Measurements from ENCODE around the gene LRP11. TPM values are rescaled to one million over a fixed set of nuclear protein-coding genes. Genes with fewer than 3 reads are reported as not detected.
"Not testable (repeated sequence)": the region's sequence is repeated elsewhere in the genome, so short reads cannot be mapped to it uniquely, and the experiment has no call there.

LRP11 gene
- total and polyA plus RNA-seq, 9 of the 15 experiments (the other 6 are each of a cell fraction or from before 2014, with no cell fraction given): 0.51 to 3.5 (median 2.4) TPM

DNA sequence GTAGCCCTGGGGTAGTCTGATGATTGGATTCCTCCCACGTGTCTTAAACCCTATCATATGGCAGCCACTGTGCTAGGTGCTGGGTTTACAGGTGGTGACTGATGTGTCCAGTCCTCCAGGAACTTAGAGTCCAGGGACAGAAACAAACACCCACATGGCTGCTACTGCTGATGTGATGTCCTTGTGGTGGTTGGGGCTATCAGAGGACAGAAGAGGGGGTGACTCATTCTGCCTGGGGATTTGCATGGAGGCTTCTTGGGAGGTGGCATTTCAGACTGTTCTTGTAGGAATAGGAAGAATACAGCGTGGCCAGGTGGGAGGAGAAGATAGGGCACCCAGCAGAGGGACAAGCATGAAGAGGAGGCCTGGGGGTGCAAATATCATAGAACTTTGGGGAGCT lies 48.9 kb upstream of the LRP11 start (continued):
- TF ChIP-seq, protein P1, sequence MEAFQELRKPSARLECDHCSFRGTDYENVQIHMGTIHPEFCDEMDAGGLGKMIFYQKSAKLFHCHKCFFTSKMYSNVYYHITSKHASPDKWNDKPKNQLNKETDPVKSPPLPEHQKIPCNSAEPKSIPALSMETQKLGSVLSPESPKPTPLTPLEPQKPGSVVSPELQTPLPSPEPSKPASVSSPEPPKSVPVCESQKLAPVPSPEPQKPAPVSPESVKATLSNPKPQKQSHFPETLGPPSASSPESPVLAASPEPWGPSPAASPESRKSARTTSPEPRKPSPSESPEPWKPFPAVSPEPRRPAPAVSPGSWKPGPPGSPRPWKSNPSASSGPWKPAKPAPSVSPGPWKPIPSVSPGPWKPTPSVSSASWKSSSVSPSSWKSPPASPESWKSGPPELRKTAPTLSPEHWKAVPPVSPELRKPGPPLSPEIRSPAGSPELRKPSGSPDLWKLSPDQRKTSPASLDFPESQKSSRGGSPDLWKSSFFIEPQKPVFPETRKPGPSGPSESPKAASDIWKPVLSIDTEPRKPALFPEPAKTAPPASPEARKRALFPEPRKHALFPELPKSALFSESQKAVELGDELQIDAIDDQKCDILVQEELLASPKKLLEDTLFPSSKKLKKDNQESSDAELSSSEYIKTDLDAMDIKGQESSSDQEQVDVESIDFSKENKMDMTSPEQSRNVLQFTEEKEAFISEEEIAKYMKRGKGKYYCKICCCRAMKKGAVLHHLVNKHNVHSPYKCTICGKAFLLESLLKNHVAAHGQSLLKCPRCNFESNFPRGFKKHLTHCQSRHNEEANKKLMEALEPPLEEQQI (IDR thresholded peaks at IDR 0.05): no peak
- no peak for TF ChIP-seq LEF1 (IDR thresholded peaks at IDR 0.05)
- peak; percentile 59; the same call in 1 of the 2 replicates for TF ChIP-seq JUND (IDR thresholded peaks at IDR 0.05; ENCODE audit: borderline replicate concordance, low read depth, low read length)
- peak; percentile 20; the same call in 1 of the 3 replicates for TF ChIP-seq JUND (tag; IDR thresholded peaks at IDR 0.05; ENCODE audit: borderline replicate concordance, low read depth, low read length)
- no peak for TF ChIP-seq DMBX1 (CRISPR knock-in tag; IDR thresholded peaks at IDR 0.05; ENCODE audit: borderline replicate concordance)
- TF ChIP-seq ZNF224 (CRISPR knock-in tag; IDR thresholded peaks at IDR 0.05): no peak
- no peak for TF ChIP-seq HLTF (IDR thresholded peaks at IDR 0.05)
- peak; percentile 60 for TF ChIP-seq TCF3 (CRISPR knock-in tag; IDR thresholded peaks at IDR 0.05)
- TF ChIP-seq, protein P2, sequence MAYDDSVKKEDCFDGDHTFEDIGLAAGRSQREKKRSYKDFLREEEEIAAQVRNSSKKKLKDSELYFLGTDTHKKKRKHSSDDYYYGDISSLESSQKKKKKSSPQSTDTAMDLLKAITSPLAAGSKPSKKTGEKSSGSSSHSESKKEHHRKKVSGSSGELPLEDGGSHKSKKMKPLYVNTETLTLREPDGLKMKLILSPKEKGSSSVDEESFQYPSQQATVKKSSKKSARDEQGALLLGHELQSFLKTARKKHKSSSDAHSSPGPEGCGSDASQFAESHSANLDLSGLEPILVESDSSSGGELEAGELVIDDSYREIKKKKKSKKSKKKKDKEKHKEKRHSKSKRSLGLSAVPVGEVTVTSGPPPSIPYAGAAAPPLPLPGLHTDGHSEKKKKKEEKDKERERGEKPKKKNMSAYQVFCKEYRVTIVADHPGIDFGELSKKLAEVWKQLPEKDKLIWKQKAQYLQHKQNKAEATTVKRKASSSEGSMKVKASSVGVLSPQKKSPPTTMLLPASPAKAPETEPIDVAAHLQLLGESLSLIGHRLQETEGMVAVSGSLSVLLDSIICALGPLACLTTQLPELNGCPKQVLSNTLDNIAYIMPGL (CRISPR knock-in tag; IDR thresholded peaks at IDR 0.05): no peak
- no peak for TF ChIP-seq E2F3 (CRISPR knock-in tag; IDR thresholded peaks at IDR 0.05)
- TF ChIP-seq, protein P3, sequence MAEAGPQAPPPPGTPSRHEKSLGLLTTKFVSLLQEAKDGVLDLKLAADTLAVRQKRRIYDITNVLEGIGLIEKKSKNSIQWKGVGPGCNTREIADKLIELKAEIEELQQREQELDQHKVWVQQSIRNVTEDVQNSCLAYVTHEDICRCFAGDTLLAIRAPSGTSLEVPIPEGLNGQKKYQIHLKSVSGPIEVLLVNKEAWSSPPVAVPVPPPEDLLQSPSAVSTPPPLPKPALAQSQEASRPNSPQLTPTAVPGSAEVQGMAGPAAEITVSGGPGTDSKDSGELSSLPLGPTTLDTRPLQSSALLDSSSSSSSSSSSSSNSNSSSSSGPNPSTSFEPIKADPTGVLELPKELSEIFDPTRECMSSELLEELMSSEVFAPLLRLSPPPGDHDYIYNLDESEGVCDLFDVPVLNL (CRISPR knock-in tag; IDR thresholded peaks at IDR 0.05; ENCODE audit: low read depth): no peak
- TF ChIP-seq, protein P4, sequence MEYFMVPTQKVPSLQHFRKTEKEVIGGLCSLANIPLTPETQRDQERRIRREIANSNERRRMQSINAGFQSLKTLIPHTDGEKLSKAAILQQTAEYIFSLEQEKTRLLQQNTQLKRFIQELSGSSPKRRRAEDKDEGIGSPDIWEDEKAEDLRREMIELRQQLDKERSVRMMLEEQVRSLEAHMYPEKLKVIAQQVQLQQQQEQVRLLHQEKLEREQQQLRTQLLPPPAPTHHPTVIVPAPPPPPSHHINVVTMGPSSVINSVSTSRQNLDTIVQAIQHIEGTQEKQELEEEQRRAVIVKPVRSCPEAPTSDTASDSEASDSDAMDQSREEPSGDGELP (CRISPR knock-in tag; IDR thresholded peaks at IDR 0.05; ENCODE audit: borderline replicate concordance): peak; percentile 26; the same call in 1 of the 2 replicates
- TF ChIP-seq ZNF707 (CRISPR knock-in tag; conservative IDR thresholded peaks at IDR 0.05): no peak

DNA sequence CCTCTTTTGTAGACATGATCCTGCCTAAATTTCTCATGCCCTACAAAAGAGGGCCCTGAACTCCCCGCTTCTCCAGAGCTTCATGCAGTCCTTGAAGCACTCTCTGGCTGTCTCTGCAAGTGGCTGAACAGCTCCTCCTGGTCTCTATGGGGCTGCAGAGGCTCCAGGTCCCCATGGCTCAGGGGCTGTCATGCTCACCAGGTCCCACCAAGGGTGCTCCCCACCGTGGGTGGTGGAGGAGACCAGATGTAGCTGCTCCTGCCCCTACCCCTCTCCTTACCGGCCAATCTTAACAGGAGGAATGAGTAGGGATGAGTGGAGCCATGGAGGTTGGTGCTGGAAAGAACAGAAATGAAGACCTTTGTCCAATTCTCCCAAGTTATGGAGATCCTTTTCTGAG lies 48.5 kb upstream of the LRP11 start:
- DNase-seq (ENCODE audit: extremely low read depth in 1 of 4, low spot score in 3 of 4); H2AFZ ChIP-seq (ENCODE audit: low read depth, low read length); H3K36me3 ChIP-seq (ENCODE audit: control insufficient read depth, insufficient read depth, low read length); H3K4me1 ChIP-seq (replicated peaks in 1 of 2; ENCODE audit: control insufficient read depth in 2 of 2, insufficient read depth in 2 of 2, low read length in 2 of 2); H4K20me1 ChIP-seq (replicated peaks; ENCODE audit: control insufficient read depth, insufficient read depth, low read length); H3K9me1 ChIP-seq (ENCODE audit: control insufficient read depth, insufficient read depth, low read length); H3K4me2 ChIP-seq (ENCODE audit: insufficient read depth, low read length); H3K9ac ChIP-seq (ENCODE audit: insufficient read depth in 1 of 2, low read depth in 2 of 2, low read length in 2 of 2); POLR2A ChIA-PET; intact Hi-C loops (cut with micrococcal nuclease); ATAC-seq; H3K4me3 ChIP-seq; H3K27ac ChIP-seq (ENCODE audit: extremely low read depth, low read depth, low read length); H3K9me3 ChIP-seq (replicated peaks; ENCODE audit: control insufficient read depth, insufficient read depth, low read depth, low read length); BruUV-seq (replicated peaks); H3K79me2 ChIP-seq (ENCODE audit: control insufficient read depth, insufficient read depth, low read length): not testable (repeated sequence)
- WGBS (ENCODE audit: insufficient coverage, low coverage, missing lambda C conversion rate): 0% methylated on average over 3 of the region's 3 CpGs
- in situ Hi-C loops (cut with MboI): loop anchor here (25.0 kb wide), 1 partner anchor 875 kb away; no protein-coding TSS in a partner anchor
- peaks cover 19 to 57% of the 10 kb centered on the region in 2 experiments; a peak in 4 of 5 replicates for H3K27me3 ChIP-seq (ENCODE audit: control insufficient read depth in 2 of 2, insufficient read depth in 2 of 2, low read length in 2 of 2)
- CTCF ChIA-PET (ENCODE audit: low intra/inter-chr PET ratio): interaction anchor here (0.6 kb wide), 1 partner anchor 13 kb away, joined by 3 read pairs; no protein-coding TSS in a partner anchor
- FAIRE-seq: peak; percentile 44
